Thyroid gland (tissue), 4 donors: Measurements from ENCODE around the gene SLC6A1.

Experiments used
- POLR2A ChIP-seq, 2 donors: fragments of 450-650 bp; IDR thresholded peaks; one replicate each; pipeline ENCODE4 v1.6.1; 2017; ENCODE audit warnings: antibody characterized with exemption in 2 of 2, mild to moderate bottlenecking in 2 of 2, moderate library complexity in 1 of 2
- TF ChIP-seq, protein P1 (sequence below), 6 experiments: fragments of 200-600 bp in 3 of 6; fragments of 450-650 bp in 3 of 6; sonication (generic) in 3 of 6; IDR thresholded peaks; one replicate each; pipeline ENCODE4 v1.5.1; 2016 to 2019; ENCODE audit warnings: antibody characterized with exemption in 6 of 6, mild to moderate bottlenecking in 2 of 6, inconsistent platforms in 1 of 6, moderate library complexity in 1 of 6

DNA sequence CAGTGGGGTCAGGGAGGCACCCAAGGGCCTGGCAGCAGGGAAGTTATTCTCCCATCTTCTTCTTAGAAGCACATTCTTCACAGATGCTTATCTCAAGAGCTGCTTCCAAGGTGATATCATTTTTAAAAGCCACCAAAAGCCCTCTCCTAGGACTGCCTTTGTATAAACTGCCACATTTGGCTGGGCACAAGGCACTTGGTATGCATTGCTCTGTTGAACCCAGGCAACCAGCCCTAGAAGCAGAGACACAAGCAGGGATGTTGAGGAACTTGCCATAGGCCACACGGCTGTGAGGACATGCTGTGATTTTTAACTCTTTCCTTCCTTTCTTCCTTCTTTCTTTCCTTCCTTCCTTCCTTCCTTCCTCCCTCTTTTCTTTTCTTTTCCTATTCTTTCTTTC lies 7.4 kb upstream of the SLC6A1 start:
- no peak for TF ChIP-seq POLR2A (IDR thresholded peaks at IDR 0.05)
- TF ChIP-seq, protein P1, sequence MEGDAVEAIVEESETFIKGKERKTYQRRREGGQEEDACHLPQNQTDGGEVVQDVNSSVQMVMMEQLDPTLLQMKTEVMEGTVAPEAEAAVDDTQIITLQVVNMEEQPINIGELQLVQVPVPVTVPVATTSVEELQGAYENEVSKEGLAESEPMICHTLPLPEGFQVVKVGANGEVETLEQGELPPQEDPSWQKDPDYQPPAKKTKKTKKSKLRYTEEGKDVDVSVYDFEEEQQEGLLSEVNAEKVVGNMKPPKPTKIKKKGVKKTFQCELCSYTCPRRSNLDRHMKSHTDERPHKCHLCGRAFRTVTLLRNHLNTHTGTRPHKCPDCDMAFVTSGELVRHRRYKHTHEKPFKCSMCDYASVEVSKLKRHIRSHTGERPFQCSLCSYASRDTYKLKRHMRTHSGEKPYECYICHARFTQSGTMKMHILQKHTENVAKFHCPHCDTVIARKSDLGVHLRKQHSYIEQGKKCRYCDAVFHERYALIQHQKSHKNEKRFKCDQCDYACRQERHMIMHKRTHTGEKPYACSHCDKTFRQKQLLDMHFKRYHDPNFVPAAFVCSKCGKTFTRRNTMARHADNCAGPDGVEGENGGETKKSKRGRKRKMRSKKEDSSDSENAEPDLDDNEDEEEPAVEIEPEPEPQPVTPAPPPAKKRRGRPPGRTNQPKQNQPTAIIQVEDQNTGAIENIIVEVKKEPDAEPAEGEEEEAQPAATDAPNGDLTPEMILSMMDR (IDR thresholded peaks at IDR 0.05): no peak
